NCI-H1048 (cell line): ENCODE results near the gene MAPKAPK5.
"Not testable (repeated sequence)": the region's sequence is repeated elsewhere in the genome, so short reads cannot be mapped to it uniquely, and the experiment has no call there.

Experiments
- DNase-seq: peaks from one replicate; lab custom pipeline; 2025; lab: John Stamatoyannopoulos, UW

MAPKAPK5 gene

DNA sequence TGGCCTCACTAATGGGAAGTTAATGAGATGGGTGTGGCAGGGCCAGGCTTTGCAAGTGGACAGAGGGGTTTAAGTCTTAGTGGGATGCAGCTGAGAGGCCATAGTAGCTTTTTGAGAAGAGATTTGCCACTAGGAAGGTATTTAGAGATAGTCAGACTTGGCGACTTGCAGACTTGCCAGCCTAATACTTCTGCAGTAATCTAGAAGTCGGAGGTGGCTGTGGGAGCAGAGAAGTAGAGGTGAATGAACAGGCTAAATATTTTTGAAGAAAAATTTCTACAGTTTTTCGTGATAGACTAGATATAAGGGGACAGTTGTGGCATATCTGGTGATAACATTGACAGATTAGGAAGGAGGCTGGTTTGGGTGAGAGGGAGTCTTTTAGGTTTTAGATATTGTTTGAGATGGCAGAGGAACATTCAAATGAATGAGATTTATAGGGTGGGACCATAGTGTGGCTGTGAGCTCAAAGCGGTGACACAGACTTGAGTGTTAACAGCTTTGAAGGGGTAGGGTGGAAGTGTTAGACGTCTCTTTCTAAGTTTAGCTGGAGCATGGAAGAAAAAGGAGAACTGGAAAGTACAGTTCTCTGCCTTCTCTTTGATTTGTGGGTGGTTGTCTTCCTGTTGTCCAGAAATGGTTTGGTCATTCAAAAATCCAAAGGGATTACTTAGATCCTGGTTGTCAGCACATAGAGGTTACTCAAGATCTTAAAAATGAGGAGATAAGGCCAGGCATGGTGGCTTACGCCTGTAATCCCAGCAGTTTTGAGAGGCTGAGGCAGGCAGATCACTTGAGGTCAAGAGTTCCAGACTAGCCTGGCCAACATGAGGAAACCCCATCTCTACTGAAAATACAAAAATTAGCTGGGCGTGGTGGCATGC, 44.9 kb downstream of the MAPKAPK5 start:
- DNase-seq = no peak

DNA sequence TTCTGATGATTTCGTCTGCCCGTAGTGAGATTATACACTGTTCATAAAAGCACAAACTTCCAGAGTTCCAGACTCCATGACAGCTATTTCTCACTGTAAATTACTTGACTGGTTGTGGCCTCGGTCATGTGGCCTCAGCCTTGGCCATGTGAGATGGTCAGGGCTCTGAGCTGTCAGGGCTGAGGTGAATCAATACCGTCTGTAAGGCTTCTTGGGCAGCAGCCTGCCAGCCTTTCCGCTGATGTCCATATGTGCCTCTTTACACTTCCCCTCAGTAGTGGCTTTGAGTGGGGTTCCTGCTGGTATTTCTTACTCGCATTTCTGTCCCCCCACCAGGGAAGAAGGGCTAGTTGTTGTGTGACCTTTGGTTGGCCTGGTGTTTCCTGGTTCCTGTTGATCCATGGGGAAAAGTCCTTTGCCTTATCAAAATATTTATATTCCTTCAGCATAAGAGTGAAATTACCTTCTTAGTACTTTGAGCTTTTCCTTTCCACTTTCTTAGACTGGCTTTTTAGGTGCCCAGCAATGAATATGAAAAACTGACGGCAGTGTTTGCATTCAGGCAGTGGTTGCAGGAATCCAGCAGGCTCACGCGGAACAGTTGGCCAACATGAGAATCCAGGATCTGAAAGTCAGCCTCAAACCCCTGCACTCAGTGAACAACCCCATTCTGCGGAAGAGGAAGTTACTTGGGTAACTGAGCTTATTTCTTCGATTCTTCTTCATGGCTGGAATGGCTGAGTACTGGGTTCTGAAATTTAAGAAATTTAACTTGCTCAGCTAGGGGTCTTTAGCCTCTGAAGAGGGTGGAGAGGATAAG, 46.1 kb downstream of the MAPKAPK5 start:
- DNase-seq = no peak

- DNase-seq = no peak
Measured at GRCh38 chr12:111893287-111893686, 51.3 kb downstream of the MAPKAPK5 start.

- DNase-seq = no peak
Measured at GRCh38 chr12:111894556-111894955, 52.5 kb downstream of the MAPKAPK5 start.

GRCh38 chr12:111901182-111901581, 59.2 kb downstream of the MAPKAPK5 start:
- DNase-seq = no peak

- no peak for DNase-seq
Measured at GRCh38 chr12:111904446-111904975, 62.5 kb downstream of the MAPKAPK5 start.

- DNase-seq = no peak
Measured at GRCh38 chr12:111905502-111905901, 63.5 kb downstream of the MAPKAPK5 start.

DNA sequence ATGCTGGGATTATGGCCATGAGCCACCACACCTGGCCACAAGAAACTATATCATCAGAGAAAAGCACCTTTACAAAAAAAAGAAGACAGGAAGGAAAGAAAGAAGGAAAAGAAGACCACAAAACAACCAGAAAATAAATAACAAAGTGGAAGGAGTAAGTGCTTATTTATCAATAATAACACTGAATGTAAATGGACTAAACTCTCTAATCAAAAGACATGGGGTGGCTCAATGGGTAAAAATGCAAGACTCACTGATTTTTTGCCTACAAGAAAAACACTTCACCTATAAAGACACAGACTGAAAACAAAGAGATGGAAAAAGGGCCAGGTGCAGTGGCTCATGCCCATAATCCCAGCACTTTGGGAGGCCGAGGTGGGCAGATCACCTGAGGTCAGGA, 65.7 kb downstream of the MAPKAPK5 start:
- no peak for DNase-seq

DNA sequence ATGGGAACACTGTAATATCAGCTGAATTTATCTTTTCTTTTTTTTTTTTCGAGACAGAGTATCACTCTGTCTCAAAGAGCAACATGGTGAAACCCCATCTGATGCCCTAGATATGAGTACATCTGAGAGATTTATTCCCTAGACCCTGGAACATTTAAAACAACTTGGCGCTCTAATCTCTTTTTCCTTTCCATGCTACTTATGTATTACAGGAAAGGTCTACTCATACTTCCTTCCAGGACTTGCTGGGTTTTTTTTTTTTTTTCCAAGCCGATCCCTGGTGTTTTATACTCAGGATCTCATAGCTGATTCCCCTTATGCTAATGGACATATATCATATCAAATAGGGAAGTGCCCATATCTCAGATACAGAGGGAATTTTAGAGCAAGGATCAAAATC, 83.1 kb downstream of the MAPKAPK5 start:
- DNase-seq = no peak

DNA sequence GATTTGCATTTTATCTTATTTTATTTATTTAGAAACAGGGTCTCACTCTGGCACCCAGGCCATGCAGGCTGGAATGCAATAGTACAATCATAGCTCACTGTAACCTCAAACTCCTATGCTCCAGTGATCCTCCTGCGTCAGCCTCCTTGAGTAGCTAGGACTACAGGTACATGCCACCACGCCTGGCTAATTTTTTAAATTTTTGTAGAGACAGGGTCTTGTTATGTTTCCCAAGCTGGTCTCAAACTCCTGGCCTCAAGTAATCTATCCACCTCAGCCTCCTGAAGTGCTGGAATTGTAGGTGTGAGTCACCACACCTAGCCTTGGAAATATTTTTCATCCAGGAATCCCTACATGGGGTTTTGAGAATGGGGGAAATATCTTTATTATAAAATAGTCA, 84.6 kb downstream of the MAPKAPK5 start:
- no peak for DNase-seq

DNA sequence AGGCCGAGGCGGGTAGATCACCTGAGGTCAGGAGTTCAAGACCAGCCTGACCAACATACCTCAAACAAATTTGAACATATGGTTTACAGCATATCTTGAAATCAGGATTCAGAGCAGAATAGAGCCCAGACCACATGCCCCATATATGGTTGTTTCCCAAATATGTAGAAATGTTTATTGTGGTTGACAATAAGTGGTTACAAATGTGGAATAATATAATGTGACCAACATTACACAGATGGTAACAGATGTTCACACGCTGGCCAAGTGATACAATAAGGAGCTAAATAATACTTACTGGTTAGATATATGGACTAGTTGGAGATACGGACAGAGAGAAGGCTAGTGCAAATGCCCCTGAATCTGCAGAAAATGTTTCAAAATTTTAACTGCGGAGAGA, 85.3 kb downstream of the MAPKAPK5 start:
- no peak for DNase-seq

- no peak for DNase-seq
Measured at GRCh38 chr12:111932241-111932640, 90.2 kb downstream of the MAPKAPK5 start.

DNA sequence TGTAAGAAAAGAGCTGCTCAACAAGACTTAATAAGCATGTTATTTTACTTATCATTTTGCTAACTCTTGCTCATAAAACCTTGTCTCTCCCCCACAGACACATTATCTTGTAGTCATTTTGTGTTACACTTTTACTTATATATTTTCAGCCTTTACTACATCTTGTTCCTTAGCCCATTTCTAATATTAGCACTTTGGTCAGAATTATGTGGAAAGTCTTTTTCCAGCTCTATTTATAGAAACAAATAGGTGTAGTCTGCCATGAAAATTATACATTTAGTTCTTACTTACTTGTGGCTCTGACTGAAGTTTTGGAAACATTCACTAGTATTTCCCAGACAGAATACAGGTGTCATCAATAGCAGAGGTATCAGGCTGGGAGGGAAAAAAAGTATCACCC, 94.8 kb downstream of the MAPKAPK5 start:
- DNase-seq = no peak

GRCh38 chr12:111937429-111937828, 95.4 kb downstream of the MAPKAPK5 start:
- DNase-seq = no peak

DNA sequence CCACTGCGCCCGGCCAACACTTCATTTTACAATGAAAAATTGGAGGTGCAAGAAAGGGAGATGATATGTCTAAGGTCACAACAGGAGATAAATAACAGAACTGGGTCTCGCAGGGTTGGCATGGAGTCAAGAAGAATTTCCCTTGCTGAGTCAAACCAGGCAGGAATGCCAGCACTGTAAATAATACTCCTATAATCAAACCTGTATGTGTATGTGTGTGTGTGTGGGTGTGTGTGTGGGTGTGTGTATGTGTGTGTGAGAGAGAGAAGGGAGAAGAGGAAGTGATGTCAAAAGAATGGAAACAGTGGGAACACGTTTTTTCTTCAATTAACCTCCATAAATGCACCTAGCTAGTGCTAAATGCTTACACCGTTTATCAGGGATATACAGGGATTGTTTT, 100.5 kb downstream of the MAPKAPK5 start:
- no peak for DNase-seq

DNA sequence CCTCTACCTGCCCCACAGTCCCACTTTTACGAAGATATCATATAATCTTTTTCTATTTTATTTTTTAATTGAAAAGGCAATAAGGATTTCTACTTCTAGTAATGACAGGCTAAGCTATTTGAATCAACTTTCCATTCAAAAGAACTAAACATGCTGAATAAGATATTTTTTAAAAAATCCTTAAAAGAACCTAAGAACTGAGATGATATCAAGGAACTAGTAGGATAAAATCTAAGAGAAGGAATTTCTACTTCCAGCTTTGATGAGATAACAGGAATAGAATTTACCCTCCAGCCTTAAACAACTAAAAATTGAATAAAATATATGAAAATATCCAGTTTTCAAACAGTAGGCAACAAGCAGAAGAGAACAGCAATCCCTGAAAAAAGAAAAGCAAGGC, 101.9 kb downstream of the MAPKAPK5 start:
- DNase-seq = no peak

GRCh38 chr12:111950961-111951676, 109.1 kb downstream of the MAPKAPK5 start:
- not testable (repeated sequence) for DNase-seq
